Right atrium auricular region (tissue), 2 donors: ENCODE measurements around the gene GSE1. TPM values are rescaled to one million over a fixed set of nuclear protein-coding genes. Genes with fewer than 3 reads are reported as not detected.

Experiments
- DNase-seq: peaks from one replicate; pipeline ENCODE4 v3.0.0-alpha.2; 2019; ENCODE audit warnings: low spot score
- H3K27ac ChIP-seq, 2 donors: fragments of 200-600 bp; sonication (generic); 1 replicate in 1 of 2; 2 replicates in 1 of 2; pipeline ENCODE4 v1.5.1; 2016 to 2019
- H3K27me3 ChIP-seq, 2 donors: fragments of 200-600 bp; sonication (generic); one replicate each; pipeline versions ENCODE4 v1.5.1 to v1.6.0; 2017 to 2019
- H3K36me3 ChIP-seq: fragments of 200-600 bp; sonication (generic); one replicate; pipeline ENCODE4 v1.5.1; 2016
- H3K4me1 ChIP-seq, 2 donors: fragments of 200-600 bp; sonication (generic); one replicate each; pipeline versions ENCODE4 v1.5.1 to v1.6.0; 2017 to 2019
- H3K4me3 ChIP-seq, 2 donors: fragments of 200-600 bp; sonication (generic); 1 replicate in 1 of 2; 2 replicates in 1 of 2; pipeline ENCODE4 v1.5.1; 2017 to 2019; ENCODE audit warnings: mild to moderate bottlenecking in 1 of 2, moderate library complexity in 1 of 2
- H3K9me3 ChIP-seq, 2 donors: fragments of 200-600 bp; sonication (generic); one replicate each; pipeline ENCODE4 v1.5.1; 2019
- CTCF ChIP-seq, 2 donors: fragments of 200-600 bp; sonication (generic); IDR thresholded peaks; one replicate each; pipeline ENCODE4 v1.5.1; 2019; ENCODE audit warnings: antibody characterized with exemption in 2 of 2
- total RNA-seq, 2 donors: library from RNA; depleted of rRNA; stranded (reverse); fragments of >200 nt; gene quantifications; one replicate each; pipeline ENCODE4 v1.1.0, GENCODE V29; 2016

GSE1 gene
- total RNA-seq, 2 donors from 2014 or later: 37.1 to 55.7 TPM

- Histone ChIP-seq H3K4me3 (no peak overlapping the region), H3K36me3 (no peaks in the 10 kb centered on the region), H3K4me1 (peaks cover 0 to 5% of the 10 kb centered on the region in 2 donors), H3K9me3 (no peaks in the 10 kb centered on the region), H3K27me3 (no peaks in the 10 kb centered on the region), H3K27ac (no peak overlapping the region)
- no peak for TF ChIP-seq CTCF (IDR thresholded peaks at IDR 0.05)
- DNase-seq: no peak
Observed at GRCh38 chr16:85695196-85696128, 82.3 kb downstream of the GSE1 start.

GRCh38 chr16:85696781-85697180 lies 83.7 kb downstream of the GSE1 start:
- no peaks in the 10 kb centered on the region for H3K27me3 ChIP-seq
- H3K27ac ChIP-seq: no peak overlapping the region
- H3K4me1 ChIP-seq: peaks cover 0 to 5% of the 10 kb centered on the region in 2 donors
- no peak for DNase-seq
- H3K9me3 ChIP-seq: no peaks in the 10 kb centered on the region
- no peak overlapping the region for H3K4me3 ChIP-seq
- no peak for TF ChIP-seq CTCF (IDR thresholded peaks at IDR 0.05)
- no peaks in the 10 kb centered on the region for H3K36me3 ChIP-seq

- H3K4me3 ChIP-seq: no peak overlapping the region
- no peaks in the 10 kb centered on the region for H3K36me3 ChIP-seq
- no peaks in the 10 kb centered on the region for H3K27me3 ChIP-seq
- TF ChIP-seq CTCF (IDR thresholded peaks at IDR 0.05): no peak
- H3K27ac ChIP-seq: no peak overlapping the region
- DNase-seq: no peak
- peaks cover 0 to 5% of the 10 kb centered on the region in 2 donors for H3K4me1 ChIP-seq
- H3K9me3 ChIP-seq: no peaks in the 10 kb centered on the region
Observed at GRCh38 chr16:85697431-85697830, 84.3 kb downstream of the GSE1 start.

DNA sequence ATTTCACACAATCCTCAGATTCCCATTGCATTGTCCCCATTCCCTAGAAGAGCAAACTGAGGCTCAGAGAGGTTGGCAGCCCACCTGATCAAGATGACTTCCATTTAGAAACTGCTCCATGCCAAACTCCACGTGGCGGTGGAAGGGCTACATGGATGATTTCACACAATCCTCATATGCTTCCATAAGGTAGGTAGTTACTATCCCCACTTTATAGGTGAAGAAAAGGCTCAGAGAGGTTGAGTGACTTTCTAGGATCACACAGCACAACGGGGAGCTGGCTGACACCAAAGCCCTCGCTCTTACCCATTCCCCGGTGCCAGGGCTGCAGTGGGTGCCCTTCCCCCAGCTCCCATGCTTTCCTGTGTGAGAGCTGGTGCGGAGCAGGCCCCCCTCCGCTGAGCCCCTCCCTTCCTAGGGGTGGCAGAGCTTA lies 85.4 kb downstream of the GSE1 start:
- DNase-seq: no peak
- Histone ChIP-seq H3K4me1 (peaks cover 0 to 5% of the 10 kb centered on the region in 2 donors), H3K4me3 (no peak overlapping the region), H3K36me3 (no peaks in the 10 kb centered on the region), H3K9me3 (no peaks in the 10 kb centered on the region), H3K27ac (no peak overlapping the region), H3K27me3 (no peaks in the 10 kb centered on the region)
- no peak for TF ChIP-seq CTCF (IDR thresholded peaks at IDR 0.05)

- no peaks in the 10 kb centered on the region for H3K36me3 ChIP-seq
- peaks cover 0 to 5% of the 10 kb centered on the region in 2 donors for H3K4me1 ChIP-seq
- H3K9me3 ChIP-seq: no peaks in the 10 kb centered on the region
- no peak for DNase-seq
- H3K27ac ChIP-seq: no peak overlapping the region
- no peaks in the 10 kb centered on the region for H3K27me3 ChIP-seq
- no peak overlapping the region for H3K4me3 ChIP-seq
- TF ChIP-seq CTCF (IDR thresholded peaks at IDR 0.05): no peak
Observed at GRCh38 chr16:85698935-85699558, 85.9 kb downstream of the GSE1 start.
